ENCODE results near the gene BLTP3A.
"Not testable (repeated sequence)": the region's sequence is repeated elsewhere in the genome, so short reads cannot be mapped to it uniquely, and the experiment has no call there.

Gene BLTP3A

DNA sequence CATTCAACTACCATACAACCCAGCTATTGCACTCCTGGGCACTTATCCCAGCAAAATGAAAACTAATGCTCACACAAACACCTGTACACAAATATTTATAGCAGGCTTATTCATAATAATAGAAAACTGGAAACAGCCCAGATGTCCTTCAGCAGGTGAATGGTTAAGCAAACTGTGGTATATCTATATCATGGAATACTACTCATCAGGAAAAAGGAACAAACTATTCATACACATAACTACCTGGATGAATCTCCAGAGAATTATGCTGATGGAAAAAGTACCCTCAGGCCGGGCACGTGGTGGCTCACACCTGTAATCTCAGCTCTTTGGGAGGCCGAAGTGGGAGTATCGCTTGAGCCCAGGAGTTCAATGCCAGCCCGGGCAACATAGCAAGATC is 3.8 kb upstream of the BLTP3A start:
- FAIRE-seq (no peak), DNase-seq (ENCODE audit: insufficient read length, low spot score) (no peak)

DNA sequence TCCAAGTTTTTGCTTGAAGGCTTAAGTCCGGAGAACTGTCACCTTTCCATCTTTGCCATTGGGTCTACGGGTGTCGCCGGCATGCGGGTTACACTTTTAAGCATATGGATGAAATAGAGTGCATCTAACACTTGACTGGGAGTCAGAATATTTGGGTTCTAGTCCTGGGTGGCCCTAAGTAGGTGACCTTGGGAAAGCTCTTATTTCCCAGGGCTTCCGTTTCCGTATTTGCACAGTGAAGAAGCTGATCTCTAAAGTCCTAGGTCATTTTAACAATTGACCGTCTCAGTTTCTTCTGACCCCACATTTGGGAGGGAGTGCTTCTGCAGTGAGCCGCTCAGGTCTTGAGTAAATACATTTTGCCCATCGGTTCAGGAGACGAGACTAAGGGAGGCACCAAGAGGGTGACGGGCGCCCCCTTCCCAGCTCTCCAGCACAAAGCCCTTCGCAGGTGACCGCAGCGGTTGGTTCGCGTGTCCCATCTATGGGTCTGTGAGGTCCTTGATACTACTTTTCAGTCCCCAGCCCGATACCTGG is 651 bp upstream of the BLTP3A start:
- DNase-seq (ENCODE audit: insufficient read length, low spot score) (peak; percentile 57), FAIRE-seq (no peak)

DNA sequence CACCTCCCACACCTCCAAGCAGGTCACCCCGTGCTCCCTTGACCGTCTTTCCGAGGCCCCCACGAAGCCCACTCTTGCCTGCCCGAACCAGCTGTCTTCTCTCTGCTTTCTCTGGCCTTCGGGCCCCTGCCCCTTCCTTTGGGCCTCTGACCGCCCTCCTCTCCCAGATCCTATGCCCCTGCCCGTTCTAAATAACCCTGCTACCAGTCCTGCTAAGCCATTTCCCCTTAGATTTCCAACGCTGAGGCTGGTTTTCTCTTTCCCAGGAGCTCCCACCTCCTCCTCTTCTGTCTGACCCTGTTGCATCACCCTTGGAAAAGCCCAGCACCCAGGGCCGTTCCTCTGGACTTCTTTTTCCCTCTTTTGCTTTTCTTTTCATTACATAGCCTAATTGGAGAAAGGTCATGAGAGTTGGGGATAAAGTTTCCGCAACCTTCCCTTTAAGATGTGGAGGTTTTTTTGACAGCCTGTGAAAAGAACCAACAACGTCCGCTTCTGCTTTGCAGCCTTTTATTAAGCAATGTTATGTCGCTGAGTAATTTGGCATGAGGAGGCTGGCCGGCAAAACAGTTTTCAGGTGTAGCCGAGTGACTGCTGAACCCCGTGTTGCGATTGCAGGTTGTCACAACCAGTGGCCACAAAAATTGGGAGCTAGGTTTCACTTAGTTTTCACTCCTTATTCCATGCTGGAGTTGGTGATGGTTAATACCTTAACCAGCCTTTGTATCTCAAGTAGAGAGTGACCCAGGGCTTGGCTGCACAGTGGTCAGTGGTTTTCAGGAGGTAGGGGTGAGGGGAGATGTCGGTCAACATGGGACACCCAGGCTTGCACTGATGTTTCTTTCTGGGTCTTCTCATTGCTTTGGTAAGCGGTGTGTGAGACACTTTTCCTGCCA is 970 bp downstream of the BLTP3A start:
- no peak for FAIRE-seq
- peak; percentile 41 for DNase-seq (ENCODE audit: insufficient read length, low spot score)

DNA sequence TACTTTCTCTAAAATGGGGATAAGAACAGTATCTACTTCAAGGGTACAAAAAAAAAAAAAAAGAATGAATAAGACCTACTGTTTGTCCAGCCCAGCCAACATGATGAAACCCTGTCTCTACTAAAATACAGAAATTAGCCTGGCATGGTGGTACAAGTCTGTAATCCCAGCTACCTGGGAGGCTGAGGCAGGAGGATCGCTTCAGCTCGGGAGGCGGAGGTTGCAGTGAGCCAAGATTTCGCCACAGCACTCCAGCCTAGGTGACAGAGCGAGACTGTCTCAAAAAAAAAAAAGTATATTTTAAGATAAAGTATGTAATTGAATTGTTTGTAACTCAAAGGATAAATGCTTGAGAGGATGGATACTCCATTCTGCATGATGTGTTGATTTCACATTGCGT is 2.0 kb downstream of the BLTP3A start:
- FAIRE-seq (no peak), DNase-seq (ENCODE audit: insufficient read length, low spot score) (no peak)

DNA sequence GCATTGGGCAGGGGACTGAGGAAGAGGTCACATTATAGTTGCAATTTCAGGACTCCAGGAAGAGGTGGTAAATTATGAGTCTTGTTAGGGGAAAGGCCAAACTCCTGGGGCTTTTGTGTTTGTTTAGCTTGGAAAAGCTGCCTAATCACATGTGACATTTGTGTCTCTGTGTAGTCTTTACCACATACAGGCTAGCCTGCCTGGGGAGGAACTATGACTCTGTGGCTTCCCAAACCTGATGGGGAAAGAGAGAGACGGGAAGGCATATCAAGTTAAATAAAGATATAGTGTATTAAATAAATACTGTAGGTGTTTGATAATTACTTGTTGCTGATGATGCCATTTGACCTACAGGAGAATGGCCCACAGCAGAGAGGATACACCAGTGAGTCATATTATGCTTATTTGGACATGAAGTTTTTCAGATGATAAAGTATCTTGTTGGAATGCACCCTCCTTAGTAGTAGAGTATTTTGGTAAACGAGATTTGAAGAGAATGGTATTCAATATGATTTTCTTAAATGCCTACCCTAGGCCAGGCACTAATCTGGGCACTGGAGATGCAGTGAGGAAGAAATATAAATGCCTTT is 4.0 kb downstream of the BLTP3A start:
- FAIRE-seq (no peak), DNase-seq (ENCODE audit: insufficient read length, low spot score) (no peak)

DNA sequence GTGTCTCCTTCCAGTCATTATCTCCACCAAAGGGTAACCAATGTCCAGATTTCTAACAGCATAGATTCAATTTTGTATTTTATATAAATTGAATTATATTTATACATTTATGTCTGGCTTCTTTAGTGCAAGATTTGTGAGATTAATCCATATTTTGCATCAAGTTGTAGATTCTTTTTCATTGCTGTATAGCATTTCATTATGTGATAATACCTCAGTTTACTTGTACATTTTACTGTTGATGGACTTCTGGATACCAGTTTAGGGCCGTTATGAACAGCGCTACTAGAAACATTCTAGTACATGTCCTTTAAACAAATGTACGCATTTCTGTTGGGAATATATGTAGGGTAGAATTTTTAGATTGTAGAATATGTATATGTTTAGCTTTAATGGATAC is 6.2 kb downstream of the BLTP3A start:
- FAIRE-seq (no peak), DNase-seq (ENCODE audit: insufficient read length, low spot score) (no peak)

DNA sequence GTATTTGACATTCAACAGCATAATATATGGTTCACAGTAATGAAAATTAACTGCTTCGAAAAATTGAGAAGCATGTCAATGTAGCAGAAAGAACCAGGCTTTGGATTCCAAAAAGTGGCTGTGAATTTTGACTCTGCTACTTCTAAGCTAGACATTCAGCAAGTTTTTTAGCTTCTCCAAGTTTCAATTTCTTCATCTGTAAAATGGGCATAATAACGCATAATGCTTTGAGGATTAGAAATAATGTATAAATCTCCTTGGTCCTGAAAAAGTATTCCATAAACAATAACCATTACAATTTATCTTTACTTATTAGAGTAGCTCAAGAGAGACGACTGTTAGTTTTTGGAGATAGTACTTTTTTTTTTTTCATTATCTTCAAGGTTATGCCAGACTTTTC is 7.7 kb downstream of the BLTP3A start:
- DNase-seq (ENCODE audit: insufficient read length, low spot score) (no peak), FAIRE-seq (no peak)

DNA sequence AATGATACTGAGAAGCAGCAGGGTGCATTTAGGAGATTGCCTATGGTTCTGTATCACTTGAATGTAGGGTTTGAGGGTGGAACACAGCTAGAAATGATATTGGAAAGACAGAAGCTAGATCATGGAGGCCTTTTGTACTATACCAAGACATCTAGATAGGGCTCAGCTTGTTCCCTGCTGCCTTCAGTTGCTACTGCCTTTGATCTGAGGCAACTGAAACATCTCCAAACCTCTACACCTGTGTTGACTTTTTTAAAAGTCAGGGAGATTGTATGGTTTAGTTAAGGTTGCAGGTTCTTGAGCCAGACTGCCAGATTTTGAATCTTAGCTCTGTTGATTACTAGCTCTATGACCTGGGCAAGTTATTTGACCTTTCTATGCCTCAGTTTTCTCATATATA is 12.7 kb downstream of the BLTP3A start:
- no peak for FAIRE-seq
- no peak for DNase-seq (ENCODE audit: insufficient read length, low spot score)

DNA sequence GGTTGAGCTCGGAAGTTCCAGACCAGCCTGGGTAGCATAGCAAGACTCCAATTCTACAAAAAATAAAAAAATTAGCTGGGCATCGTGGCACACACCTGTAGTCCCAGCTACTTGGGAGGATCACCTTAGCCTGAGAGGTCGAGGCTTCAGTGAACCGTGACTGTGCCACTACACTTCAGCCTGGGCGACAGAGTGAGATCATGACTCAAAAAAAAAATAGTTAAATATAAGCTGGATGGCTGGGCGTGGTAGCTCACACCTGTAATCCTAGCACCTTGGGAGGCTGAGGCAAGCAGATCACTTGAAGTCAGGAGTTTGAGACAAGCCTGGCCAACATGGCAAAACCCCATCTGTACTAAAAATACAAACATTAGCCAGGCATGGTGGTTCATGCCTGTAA is 13.2 kb downstream of the BLTP3A start:
- not testable (repeated sequence) for FAIRE-seq; DNase-seq (ENCODE audit: insufficient read length, low spot score)

DNA sequence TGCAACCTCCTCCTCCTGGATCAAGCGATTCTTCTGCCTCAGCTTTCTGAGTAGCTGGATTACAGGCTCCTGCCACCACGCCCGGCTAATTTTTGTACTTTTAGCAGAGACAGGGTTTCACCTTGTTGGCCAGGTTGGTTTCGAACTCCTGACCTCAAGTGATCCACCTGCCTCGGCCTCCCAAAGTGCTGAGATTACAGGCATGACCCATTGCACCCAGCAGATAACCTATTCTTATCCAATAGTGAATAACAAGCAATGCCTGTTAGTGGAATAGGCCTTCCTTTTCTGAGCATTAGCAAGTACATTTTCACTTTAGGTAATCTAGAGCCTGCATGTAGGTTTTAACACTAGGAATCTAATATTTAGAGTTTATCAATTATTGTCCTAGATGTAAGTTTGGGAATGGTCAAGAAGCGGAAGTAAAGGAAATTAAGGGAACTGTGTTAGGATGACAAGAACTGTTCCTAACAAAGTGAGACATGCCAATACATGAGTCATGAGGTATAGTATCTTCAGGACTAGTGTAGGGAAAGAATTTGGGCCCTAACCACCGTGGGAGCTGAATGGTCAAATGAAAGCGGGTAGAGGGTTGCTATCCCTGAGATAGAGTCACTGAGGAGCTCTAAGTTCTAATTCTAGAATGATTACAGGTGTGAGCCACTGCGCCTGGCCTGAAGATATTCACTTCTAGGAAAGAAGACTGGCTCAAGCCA is 15.0 kb downstream of the BLTP3A start:
- DNase-seq (ENCODE audit: insufficient read length, low spot score) = peak; percentile 54
- no peak for FAIRE-seq

DNA sequence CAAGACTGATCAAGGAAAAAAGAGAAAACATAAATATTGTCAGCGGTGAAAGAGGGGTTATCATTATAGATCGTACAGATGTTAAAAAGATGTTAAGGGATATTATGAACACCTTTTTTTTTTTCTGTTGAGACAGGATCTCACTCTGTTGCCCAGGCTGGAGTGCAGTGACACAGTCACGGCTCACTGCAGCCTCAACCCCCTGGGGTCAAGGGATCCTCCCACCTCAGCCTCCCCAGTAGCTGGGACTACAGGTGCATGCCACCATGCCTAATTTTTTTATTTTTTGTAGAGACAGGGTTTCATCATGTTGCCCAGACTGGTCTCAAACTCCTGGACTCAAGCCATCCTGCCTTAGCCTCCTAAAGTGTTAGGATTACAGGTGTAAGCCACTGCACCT is 16.6 kb downstream of the BLTP3A start:
- not testable (repeated sequence) for FAIRE-seq; DNase-seq (ENCODE audit: insufficient read length, low spot score)

DNA sequence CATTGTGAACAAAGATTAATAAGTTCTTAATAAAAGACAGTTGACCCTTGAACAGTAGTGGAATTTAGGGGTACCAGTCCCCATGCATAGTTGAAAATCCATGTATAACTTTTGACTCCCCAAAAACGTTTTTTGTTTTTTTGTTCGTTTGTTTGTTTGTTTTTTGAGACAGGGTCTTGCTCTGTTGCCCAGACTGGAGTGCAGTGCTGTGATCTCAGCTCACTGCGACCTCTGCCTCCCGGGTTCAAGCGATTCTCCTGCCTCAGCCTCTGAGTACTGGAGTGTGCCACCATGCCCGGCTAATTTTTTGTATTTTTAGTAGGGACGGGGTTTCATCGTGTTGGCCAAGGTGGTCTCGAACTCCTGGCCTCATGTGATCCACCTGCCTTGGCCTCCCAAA is 17.5 kb downstream of the BLTP3A start:
- not testable (repeated sequence) for DNase-seq (ENCODE audit: insufficient read length, low spot score); FAIRE-seq

DNA sequence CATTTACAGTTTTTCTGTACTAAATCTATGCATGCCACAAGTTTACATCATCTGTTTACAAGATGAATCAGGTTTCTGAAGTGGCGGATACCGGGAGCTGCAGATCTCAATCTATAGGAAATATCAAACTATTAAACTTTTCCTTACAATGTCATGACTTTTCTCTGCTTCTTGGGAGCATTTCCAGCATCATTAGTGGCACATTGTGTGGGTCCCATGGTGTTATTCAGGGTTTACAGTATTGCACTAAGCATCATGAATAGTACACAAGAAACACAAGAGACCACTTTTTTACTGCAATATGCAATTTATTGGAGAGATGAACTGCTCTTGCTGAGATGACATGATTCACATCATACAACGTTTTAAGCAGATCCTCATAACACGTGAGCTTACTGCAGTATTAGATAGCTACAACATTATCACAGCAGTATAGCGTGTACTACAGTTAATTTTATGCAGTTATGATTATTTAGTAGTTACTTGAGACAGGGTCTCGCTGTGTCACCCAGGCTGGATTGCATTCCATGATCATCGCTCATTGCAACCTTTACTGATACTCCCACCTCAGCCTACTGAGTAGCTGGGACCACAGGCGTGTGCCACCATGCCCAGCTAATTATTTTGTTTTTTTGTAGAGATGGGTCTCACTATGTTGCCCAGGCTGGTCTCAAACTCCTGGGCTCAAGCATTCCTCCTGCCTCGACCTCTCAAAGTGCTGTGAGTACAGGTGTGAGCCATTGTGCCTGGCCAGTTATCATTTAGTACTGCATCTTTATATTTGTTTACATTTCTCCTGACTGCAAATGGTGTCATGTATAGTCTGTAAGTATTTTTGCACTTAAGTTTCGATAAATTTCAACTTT is 18.4 kb downstream of the BLTP3A start:
- DNase-seq (ENCODE audit: insufficient read length, low spot score) = no peak
- no peak for FAIRE-seq

DNA sequence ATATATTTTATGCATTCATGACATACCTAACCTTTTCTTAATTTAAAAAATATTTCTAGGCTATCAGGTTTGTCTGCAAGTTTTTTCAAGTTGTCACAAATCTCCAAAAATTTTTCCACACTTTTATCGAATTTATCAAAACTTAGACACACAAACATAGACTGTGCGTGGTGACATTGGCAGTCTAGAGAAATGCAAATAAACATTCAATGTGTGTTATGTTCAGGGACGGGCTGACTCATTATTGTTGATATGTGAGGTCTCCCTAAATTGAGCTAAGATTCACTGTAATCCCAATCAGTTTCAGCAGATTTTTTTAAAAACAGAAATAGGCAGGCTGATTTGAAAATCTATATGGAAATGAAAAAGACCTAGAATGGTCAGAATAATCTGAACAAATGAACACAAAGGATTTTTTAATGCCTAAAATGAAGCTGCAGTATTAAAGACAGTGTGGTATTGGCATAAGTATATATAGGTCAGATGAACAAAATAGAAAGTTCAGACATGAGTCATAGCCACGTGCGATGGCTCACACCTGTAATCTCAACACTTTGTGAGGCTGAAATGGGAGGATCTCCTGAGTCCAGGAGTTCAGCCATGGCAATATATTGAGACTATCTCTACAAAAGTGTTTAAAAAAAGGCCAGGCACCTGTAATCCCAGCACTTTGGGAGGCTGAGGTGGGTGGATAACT is 19.2 kb downstream of the BLTP3A start:
- FAIRE-seq (no peak), DNase-seq (ENCODE audit: insufficient read length, low spot score) (no peak)

DNA sequence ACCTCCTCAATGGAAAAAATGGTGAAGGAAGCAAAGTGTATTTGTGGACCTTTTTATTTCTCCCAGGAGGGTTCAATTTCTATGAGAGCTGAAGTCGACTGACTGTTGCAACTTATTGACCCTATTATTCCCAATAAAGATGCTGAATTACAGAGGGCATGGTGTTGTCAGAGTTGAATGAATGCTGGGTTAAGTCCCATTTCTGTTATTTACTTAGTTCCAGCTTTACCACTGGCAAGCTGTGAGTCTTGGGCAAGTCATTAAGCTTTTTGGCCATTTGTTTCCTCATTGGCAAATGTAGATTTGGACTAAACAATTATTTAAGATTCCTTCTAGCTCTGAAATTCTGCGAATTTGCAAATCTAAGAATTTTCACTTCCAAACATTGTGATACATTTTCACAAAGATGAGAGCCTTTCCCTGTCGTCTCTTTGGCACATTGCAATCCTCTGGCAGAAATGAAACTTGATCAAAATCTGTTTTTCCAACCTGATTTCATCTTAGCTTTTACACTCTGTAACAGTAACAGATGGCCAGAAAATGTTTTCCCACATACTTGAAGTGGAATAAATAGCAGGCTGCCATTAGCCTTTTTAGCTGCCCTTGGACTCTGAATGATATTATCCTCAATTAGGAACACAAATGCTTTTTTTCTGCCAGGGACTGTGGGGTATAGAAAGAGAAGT is 21.3 kb downstream of the BLTP3A start:
- FAIRE-seq (no peak), DNase-seq (ENCODE audit: insufficient read length, low spot score) (no peak)

DNA sequence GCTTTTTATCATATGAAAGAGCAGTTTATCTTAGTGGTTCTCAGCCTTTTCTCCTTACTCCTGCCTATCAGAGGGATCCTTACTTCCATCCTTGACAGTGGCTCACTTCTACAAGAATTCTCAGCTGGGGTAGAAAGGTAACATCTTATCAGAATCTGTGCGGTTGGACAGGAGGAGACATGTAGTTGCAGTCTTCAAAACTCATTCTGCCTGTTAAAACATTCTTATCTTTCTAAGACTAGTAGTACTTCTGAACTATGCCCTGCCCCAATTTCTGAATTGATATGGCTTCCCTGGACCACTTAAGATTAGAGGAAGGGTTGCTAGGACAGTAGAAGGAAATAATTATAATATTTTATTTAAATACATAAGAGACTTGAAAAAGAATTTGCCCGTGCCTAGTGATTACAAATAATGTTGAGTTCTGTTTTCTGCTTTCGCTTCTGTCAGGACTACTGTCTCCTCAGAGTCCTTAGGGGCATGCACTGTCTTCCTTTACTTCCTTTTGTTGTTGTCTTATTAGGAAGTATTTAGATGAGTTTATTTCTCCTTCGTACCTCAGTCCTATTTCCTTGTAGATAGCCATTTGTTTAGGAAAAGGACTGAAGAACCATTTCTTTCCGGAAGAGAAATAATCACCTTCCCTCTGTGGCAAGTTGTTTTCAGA is 24.9 kb downstream of the BLTP3A start:
- FAIRE-seq (no peak), DNase-seq (ENCODE audit: insufficient read length, low spot score) (no peak)

DNA sequence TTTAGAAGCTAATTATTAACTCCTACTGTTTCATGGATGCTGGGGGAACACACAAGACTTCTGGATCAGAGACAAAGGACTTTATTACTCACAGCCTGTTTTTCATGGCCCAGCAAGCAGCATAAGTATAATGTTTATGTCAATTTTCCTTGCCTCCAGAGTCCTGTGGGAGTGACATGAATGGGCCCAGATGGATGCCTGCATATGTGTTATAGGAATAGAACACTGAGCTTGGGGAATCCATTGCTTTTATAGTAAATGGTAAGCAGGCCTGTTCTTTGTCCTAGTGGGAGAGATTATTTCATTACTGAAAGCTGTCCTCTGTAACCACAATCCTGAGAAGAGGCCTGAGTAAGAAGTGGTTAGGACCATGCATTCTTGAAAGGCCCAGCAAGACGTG is 25.6 kb downstream of the BLTP3A start:
- FAIRE-seq (no peak), DNase-seq (ENCODE audit: insufficient read length, low spot score) (no peak)

DNA sequence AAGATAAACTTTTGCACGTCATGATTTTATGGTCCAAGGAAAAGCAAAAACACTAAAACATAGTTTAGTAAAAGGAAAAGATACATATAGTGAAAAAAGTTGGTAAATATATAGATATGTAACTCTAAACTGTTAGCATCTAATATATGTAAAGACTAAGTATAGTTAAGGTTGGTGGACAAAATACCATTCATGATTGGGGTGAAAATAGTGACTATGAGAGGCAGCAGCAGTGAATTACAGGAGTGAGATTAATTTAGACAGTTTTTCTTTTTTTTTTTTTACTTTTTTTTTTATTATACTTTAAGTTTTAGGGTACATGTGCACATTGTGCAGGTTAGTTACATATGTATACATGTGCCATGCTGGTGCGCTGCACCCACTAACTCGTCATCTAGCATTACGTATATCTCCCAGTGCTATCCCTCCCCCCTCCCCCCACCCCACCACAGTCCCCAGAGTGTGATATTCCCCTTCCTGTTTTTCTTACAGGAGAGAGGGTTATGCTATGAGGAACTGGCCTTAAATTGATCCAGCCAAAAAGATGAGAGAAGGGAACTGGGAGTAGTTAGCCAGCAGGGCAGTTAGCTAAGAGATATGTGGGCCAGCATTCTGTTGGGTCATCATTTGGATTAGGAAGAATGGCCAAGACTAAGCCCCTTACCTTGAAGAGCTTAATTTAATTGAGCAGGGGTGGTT is 27.1 kb downstream of the BLTP3A start:
- not testable (repeated sequence) for FAIRE-seq; DNase-seq (ENCODE audit: insufficient read length, low spot score)
